GM18502 (cell line): ENCODE data around the gene TBC1D14.
"Not testable (repeated sequence)": the region's sequence is repeated elsewhere in the genome, so short reads cannot be mapped to it uniquely, and the experiment has no call there.

ENCODE experiments used
- ATAC-seq: cut with Tn5 transposase; IDR thresholded peaks from one replicate; pipeline ENCODE4 v1.9.1; 2021; ENCODE audit warnings: mild to moderate bottlenecking; ENCODE audit not compliant: unreplicated experiment, poor library complexity

The TBC1D14 gene

DNA sequence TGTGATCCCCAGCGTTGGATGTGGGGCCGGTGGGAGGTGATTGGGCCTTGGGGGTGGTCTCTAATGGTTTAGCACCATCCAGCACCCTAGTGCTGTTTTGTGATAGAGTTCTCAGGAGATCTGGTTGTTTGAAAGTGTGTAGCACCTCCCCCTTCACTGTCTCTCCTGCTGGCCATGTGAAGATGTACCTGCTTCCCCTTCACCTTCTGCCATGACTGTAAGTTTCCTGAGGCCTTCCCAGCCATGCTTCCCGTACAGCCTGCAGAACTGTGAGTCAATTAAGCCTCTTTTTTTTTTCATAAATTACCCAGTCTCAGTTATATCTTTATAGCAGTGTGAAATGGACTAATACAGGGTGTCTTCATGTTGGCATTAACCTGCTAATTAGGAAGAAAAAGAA is 19.3 kb upstream of the TBC1D14 start:
- no peak for ATAC-seq

DNA sequence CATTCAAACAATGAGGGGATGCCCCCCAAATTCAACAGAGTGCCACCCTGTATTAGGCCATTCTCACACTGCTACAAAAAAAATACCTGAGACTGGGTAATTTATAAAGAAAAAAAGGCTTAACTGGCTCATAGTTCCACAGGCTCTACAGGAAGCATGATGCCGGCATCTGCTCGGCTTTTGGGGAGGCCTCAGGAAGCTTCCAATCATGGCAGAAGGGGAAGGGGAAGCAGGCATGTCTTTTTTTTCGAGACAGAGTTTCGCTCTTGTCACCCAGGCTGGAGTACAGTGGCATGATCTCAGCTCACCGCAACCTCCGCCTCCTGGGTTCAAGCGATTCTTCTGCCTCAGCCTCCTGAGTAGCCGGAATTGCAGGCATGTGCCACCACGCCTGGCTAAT is 18.7 kb upstream of the TBC1D14 start:
- not testable (repeated sequence) for ATAC-seq

DNA sequence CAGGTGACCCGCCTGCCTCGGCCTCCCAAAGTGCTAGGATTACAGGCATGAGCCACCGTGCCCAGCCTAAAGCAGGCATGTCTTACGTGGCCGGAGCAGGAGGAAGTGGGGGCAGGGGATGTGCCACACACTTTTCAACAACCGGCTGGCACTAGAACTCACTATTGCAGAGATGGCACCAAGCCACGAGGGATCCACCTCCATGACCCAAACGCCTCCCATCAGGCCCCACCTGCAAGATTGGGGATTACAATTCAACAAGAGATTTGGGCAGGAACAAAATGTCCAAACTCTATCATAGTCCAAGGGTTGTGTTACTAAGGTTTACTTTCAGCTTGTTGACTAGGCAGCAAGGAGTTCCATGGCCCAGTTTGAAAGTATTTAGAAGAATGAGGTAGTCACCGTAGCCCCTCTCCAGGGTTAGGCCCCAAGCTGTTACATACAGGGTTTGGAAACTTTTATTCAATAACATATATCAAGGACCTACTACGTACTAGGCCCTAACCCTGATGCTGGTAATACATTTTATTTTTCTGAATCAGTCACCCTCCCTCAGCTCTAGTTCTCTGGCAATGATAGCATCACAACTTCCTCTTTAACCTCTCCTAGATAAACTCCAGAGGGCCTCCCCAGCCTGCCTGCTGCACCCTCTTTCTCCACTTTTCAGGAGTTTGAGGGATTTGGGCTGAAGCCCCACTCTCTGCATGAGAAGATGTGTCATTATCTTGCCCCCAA is 18.0 kb upstream of the TBC1D14 start:
- no peak for ATAC-seq

DNA sequence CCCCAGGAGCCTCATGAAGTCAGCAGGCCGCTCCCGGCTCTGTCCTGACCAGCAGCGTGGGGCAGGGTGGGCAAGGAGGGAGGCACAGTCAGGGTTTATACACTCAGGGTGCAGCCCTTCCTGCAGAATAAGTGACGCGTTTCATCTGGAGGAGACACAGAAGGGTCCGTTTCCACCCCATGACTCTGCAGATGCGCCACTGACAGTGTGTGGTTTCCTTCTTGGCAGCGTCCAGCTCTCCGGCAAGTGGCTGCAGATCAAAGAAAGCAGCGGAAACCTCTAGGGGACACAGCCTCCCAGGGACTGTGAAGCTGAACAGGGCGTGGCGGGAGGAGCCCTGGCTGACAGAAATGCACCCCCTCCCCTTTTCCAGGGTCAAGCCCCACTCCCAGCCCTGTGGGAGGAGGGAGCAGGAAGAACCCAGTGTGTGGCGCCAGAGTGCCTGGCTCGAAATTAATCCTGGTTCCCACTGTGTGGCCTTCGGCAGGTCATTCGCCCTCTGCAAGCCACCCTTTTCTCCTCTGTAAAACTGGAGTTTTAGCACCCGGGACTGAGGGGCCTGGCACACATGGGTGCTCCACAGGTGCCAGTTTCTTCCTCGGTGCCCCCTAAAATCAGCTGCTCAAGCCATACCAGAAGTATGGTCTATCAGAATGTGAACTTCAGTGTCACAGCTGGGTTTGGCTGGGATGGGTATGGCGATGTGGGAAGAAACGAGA is 17.3 kb upstream of the TBC1D14 start:
- no peak for ATAC-seq

DNA sequence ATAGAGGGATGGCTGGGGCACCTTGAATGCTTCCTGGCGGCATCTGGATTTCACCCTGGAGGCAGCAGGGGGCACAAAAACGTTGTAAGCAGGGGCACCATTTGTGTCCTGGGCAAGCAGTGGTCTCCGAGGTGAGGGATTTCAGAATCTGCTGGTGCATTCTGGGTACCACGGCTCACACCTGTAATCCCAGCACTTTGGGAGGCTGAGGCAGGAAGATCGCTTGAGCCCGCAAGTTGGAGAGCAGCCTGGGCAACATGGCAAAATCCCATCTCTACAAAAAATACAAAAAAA is 16.8 kb upstream of the TBC1D14 start:
- no peak for ATAC-seq

DNA sequence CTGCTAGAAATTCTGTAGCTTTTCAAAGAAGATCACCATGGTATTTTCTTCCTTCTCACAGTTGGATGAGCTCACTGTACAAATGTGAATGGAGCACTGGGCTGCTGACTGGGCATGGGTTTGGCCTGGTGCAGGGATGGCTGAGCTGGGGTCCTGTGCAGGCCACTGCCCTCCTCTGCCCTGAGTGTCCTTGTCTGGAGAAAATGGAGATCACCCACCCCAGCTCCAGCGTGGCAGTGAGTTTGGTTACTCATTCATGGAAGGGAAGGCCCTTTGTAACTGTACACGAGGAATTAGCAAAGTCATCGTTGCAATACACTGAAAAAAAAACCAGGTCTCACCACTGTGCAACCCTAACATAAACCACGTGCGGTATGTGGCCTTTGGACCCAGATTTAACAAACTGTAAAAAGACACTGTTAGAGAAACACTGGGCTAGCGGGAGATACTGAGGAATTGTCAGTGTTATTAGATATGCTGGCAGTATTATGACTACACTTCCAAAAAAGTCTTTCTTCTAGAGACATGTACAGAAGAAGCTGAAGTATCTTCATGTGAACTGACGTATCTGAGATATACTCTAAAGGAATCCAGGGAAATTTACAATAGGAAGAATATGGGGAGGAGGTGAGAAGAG is 16.1 kb upstream of the TBC1D14 start:
- no peak for ATAC-seq

DNA sequence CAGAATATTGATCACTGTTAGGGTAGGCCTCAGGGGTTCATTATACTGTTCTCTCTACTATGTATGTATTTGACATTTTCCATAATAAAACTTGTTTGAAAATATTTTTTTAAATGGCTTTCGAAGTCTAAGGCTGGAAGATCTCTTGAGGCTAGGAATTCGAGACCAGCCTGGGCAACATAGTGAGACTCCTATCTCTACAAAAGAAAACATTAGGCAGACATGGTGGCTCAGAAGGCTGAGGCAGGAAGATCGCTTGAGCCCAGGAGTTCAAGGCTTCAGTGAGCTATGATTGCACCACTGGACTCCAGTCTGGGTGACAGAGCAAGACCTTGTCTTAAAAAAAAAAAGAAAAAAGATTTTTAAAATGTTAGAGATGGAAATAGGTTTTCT is 15.5 kb upstream of the TBC1D14 start:
- ATAC-seq: no peak

DNA sequence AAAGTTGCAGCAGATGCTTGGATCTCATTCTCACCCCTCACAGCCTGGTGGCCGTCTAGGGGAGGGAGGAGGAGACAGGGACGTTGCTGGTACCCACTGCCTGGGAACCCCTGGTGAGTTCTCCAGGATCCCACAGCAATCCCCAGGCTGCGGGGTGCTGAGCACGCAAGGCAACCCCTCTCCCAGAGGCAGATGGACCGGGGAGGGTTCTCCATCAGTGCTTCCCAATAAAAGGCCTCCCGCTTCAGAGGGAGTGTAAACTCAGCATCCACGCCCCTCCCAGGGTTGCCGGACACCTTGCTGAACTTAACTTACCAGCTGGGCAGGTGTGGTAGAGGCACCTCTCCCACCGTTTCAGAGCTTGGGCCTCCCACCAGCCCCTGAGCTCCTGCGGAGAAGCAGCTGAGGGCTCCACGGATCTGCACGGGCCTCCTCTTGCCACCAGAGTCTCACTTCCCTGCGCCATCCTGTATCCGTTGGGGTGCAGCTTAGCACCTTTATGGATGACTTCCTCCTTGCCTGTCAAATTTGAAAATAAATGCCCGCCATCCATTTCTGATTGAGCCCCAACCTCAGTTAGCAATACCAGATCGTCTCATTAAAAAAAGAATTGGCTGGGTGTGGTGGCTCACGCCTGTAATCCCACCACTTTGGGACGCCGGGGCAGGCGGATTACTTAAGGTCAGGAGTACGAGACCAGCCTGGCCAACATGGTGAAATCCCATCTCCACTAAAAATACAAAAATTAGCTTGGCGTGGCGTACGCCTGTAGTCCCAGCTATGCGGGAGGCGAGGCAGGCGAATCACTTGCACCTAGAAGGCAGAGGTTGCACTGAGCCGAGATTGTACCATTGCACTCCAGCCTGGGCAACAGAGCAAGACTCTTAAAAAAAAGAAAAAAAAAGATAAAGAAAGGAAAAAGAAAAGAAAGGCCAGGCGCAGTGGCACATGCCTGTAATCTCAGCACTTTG is 14.8 kb upstream of the TBC1D14 start:
- no peak for ATAC-seq

DNA sequence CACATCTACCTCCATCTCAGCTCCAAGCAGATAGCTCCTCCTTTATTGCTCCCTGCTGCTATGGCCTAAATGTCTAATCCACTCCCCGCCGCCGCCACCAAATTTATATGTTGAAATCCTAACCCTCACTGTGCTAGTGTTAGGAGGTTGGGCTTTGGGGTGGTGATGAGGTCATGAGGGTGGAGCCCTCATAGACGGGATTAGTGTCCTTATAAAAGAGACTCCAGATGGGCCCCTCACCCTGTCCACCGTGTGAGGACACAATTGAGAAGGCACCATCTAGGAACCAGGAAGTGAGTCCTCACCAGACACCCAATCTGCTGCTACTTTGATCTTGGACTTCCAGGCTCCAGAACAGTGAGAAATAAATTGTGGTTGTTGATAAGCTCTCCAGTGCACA is 13.6 kb upstream of the TBC1D14 start:
- ATAC-seq: no peak

DNA sequence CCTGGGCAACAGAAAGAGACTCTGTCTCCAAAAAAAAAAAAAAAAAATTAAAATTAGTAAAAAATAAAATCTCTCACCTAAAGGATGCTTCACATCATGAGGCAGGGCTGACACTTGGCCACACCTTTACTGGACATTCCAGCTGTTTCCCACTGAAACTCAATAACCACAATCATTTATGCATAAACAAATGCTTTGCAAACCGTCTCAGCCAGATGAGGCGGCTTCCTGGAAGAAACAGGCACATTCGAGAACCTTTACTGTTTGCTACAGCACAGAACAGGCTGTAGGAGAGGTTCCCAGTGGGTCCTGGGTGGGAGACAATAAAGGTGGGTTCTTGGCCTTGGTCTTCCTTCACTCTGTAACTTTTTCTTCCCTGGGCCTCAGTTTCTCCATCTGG is 10.9 kb upstream of the TBC1D14 start:
- no peak for ATAC-seq

DNA sequence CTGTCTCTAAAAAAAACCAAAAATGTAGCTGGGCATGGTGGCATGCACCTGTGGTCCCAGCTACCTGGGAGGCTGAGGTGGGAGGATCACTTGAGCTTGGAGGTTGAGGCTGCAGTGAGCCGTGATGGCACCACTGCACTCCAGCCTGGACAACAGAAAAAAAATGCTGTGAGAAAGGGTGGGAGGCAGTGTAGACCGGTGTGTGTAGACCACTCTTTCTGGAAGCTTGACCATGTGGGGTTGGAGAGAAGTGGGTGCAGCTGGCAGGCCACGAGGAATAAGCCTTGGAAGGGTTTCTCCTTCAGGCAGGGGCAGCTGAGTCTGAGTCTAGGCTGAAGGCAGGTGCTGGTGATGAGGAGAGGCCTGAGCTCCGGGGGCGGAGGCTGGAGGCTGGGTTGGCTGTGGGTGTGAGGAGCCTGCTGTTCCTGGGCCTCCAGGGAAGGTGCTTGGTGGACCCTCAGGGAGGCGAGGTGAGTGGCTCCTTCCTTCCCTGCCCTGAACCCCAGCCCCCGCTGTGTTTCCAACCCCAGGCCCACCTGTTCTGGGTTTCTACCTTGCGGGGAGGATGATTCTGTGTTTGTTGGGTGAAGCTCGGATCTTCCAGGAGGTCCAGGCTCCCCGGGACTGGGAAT is 9.3 kb upstream of the TBC1D14 start:
- ATAC-seq: no peak

DNA sequence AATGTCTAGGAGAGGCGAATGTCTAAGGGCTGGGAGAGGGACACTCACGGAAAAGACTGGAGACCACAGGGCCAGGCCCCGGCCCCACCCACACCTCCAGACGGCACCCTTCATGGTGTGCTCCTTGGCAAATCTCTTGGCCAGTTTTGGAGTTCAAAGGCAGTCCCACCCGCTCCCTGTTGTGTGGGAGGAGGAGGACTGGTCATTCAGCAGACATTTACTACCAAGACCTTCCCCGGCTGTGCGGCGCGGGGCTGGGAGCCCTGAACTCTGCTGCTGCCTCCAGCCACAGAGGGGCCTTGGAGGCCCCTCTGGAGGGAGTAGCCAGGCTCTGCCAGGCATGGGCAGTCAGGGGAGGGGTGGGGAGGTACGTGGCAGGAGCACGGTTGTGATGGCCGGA is 8.7 kb upstream of the TBC1D14 start:
- ATAC-seq: no peak

DNA sequence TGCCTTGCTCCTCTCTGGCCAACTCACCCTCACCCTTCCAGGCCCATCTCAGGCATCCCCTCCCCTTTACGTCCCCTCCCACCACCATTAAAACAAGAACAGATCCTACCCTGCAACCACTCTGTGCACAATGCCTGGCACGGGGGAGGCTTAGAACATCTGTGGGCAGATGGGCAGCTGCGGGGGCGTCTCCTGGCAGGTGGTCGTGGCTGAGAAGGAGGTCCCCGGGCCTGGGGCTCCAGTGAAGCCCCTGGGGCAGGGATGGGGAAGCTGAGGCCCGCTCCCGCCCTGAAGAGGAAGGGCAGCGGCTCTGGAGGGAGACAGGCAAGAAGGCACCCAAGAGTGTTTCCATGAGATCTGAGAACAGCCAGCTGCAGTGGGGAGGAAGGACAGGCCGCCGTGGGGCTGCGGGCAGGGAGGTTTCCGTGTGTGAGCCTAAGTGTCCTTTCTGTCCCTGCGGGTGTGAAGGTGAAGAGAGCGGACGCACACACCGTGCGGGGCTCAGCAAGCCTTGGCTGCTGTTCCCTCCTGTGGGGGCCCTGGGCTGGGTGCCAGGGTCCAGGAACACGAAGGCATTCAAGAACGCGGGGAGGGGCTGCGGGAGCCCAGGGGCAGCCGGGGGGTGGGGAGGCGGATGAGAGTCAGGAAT is 7.8 kb upstream of the TBC1D14 start:
- no peak for ATAC-seq

DNA sequence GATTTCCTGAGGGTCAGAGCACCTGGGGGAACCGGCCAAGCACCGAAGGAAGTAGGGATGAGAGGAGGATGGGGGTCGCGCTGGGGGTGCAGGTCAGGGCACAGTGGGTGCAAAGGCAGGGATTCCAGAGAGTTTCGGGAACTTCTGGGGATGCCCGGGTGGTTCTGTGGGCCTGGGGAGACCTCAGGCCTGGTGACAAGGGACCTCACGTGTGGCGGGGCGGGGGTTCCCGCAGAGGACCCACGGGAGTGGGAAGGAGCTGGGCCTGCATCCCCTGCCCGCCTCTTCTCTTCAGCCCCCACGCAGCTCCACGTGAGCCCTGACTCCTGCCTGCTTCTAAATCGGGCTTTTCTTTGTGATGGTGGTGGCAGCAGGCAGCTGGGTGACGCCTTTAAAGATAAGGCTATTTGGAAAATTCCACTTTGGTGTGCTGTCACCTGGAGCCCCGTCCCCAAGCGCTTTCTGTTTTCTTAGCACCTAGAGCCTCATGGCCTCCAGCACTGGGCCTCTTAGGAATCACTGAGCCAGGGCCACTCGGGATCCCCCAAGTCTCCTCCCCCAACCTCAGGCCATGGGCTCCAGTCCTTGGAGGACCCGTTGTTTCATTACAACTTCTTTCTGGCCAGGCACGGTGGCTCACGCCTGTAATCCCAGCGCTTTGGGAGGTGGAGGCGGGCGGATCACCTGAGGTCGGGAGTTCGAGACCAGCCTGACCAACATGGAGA is 7.1 kb upstream of the TBC1D14 start:
- ATAC-seq: no peak

DNA sequence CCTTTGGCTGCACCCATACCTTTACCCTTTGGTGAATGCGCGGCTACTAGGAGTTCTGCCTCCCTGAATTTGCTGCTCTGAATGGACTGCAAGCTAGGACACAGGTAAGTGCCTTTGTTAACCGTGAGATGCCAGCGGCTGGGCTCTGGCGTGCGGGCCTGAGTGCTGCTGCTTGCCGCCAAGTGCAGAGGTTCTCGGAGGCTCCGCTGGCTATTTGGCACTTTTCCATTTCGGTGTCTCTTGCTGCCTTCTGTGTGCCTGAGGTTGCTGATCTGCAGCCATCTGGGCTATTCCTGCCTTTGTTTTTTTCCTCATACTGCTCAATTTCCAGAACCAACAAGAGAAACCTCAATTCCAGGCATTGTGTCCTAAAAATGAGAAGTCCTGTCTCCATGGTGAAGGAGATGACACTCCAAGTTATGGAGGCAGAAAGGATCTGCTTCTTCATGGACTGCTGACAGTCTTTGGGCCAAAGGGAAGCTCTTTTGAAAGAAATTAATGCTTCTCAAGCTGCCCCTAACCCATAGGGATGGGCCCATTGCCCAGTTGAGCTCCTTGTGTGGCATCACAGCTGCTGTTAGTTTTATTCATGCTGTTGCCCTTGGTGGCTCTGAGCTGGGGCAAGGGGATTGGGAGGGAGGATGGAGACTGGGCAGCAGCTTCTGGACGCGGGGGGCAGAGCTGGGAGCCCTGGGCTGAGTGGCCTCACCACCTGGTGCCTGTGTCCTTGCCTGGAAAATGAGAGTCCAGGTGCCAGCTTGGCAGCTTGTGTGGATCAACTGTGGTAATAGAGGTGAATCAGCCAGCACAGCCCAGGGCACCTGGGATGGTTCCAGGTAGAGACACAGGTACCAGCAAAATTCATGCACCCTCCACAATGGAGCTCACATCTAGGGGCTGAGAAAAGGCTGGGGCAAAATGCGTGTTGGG is 3.8 kb upstream of the TBC1D14 start:
- ATAC-seq: no peak

DNA sequence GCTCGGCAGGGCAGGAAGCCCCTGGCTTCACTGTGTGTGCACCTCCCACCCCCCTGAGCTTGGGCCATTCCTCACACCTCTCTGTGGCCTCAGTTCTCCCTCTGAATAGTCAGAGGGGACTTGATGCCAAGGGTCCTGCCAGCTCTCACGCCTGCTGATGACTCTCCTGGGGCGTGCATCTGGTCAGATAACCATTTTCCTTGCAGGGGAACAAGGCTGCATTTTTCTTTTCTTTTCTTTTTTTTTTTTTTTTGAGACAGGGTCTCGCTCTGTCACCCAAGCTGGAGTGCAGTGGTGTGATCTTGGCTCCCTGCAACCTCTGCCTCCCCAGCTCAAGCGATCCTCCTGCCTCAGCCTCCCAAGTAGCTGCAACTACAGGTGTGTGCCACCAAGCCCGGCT is 3.1 kb upstream of the TBC1D14 start:
- not testable (repeated sequence) for ATAC-seq

DNA sequence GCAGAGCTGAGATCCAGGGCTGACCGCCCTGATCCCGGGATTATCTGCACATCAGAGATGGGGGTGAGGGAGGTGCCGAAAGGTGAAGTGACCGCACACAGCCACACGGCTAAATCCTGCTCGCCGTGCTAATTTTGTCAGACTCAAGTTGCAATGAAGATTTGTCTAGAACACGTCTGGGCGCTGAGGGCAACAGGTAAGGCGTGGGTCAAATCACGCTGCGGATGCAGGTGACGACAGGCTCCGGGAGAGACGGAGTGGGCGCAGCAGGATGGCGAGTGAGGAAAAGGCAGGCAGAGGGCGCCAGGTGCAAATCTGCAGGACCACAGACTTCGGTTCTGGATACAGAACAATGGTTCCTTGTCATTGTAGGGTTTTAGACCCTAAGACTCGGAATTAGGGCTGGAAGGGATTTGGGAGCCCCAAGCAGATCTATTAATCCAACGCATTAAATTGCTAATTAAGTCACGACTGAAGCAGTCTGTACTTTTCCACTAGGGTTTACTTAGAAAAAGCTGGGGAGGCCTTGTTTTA is 1.9 kb upstream of the TBC1D14 start:
- no peak for ATAC-seq
